ENCODE measurements around the gene TCF4. TPM values are rescaled to one million over a fixed set of nuclear protein-coding genes. Genes with fewer than 3 reads are reported as not detected.

The TCF4 gene
- total RNA-seq, 1 experiment from 2014 or later = 0.42 TPM

- POLR2A ChIA-PET = no interaction called here
- no peak overlapping the region for H2AFZ ChIP-seq (ENCODE audit: low read depth, low read length, poor library complexity, severe bottlenecking)
- TF ChIP-seq CEBPB (IDR thresholded peaks at IDR 0.05; ENCODE audit: low read depth) = no peak
- no peak for TF ChIP-seq ATF3 (IDR thresholded peaks at IDR 0.05)
- no peak for TF ChIP-seq FOSL1 (IDR thresholded peaks at IDR 0.05; ENCODE audit: low read depth)
- no peak for TF ChIP-seq ELF1 (IDR thresholded peaks at IDR 0.05; ENCODE audit: borderline replicate concordance, low read depth)
- TF ChIP-seq CTCF (IDR thresholded peaks at IDR 0.05 in 2 of 3, conservative IDR thresholded peaks at IDR 0.05 in 1 of 3; ENCODE audit: borderline replicate concordance in 1 of 3, insufficient read depth in 1 of 3, low read depth in 2 of 3, low read length in 2 of 3) = no peak
- TF ChIP-seq SP1 (IDR thresholded peaks at IDR 0.05; ENCODE audit: low read depth) = no peak
- TF ChIP-seq TCF7L2 (IDR thresholded peaks at IDR 0.05; ENCODE audit: borderline replicate concordance, extremely low read depth, insufficient read depth, insufficient read length) = no peak
- TF ChIP-seq REST (IDR thresholded peaks at IDR 0.05; ENCODE audit: low read depth) = no peak
- TF ChIP-seq EZH2phosphoT487 (IDR thresholded peaks at IDR 0.05; ENCODE audit: borderline replicate concordance) = no peak
- TF ChIP-seq ZBTB33 (IDR thresholded peaks at IDR 0.05; ENCODE audit: extremely low read depth, insufficient replicate concordance, low read length) = no peak
- no peak for TF ChIP-seq ZNF274 (IDR thresholded peaks at IDR 0.05; ENCODE audit: low read depth, low read length)
- TF ChIP-seq POLR2A (IDR thresholded peaks at IDR 0.05; ENCODE audit: borderline replicate concordance, extremely low read depth, insufficient read depth, insufficient read length) = no peak
- TF ChIP-seq ZFX (IDR thresholded peaks at IDR 0.05) = no peak
- no peak for TF ChIP-seq EZH2 (IDR thresholded peaks at IDR 0.05)
- TF ChIP-seq SRF (IDR thresholded peaks at IDR 0.05; ENCODE audit: low read depth) = no peak
- no peaks in the 10 kb centered on the region for H3K36me3 ChIP-seq (ENCODE audit: control insufficient read depth in 1 of 2, insufficient read depth in 2 of 2, low read length in 2 of 2)
- H3K79me2 ChIP-seq (ENCODE audit: insufficient read depth, low read length) = no peaks in the 10 kb centered on the region
- no peak overlapping the region for H3K4me2 ChIP-seq (ENCODE audit: low read length)
- H3K9ac ChIP-seq (ENCODE audit: low read length) = no peak overlapping the region
- H3K9me3 ChIP-seq (ENCODE audit: control insufficient read depth in 1 of 2, insufficient read depth in 1 of 2, low read depth in 1 of 2, low read length in 2 of 2) = no peaks in the 10 kb centered on the region
- no peak overlapping the region for H3K27ac ChIP-seq (ENCODE audit: low read depth, low read length)
- RAD21 ChIA-PET (ENCODE audit: low non-redundant PET in 1 of 2, low total read pairs in 2 of 2, uncharacterized antibody in 2 of 2, unreplicated experiment in 2 of 2) = no interaction called here
- intact Hi-C loops (cut with micrococcal nuclease) = no loop called here
- H3K4me1 ChIP-seq (ENCODE audit: control insufficient read depth in 1 of 2, insufficient read depth in 2 of 2, low read length in 2 of 2) = no peaks in the 10 kb centered on the region
- H3K9me2 ChIP-seq (ENCODE audit: insufficient read depth) = no peaks in the 10 kb centered on the region
- no peak overlapping the region for H3K4me3 ChIP-seq (replicated peaks in 1 of 2; ENCODE audit: low read depth in 1 of 2, low read length in 2 of 2)
- no peak for ATAC-seq
- H3K27me3 ChIP-seq (ENCODE audit: insufficient read depth, low read length) = no peaks in the 10 kb centered on the region
- BruUV-seq (replicated peaks) = no TSS peak
- no peaks in the 10 kb centered on the region for H4K20me1 ChIP-seq (ENCODE audit: insufficient read depth)
- CTCF ChIA-PET = no interaction called here
- DNase-seq (ENCODE audit: low read depth, low spot score) = no peak
Measured at GRCh38 chr18:55349685-55350084, 238.3 kb downstream of the TCF4 start.
